ENCODE results near the gene OPCML. TPM values are rescaled to one million over a fixed set of nuclear protein-coding genes. Genes with fewer than 3 reads are reported as not detected.

The OPCML gene
- total RNA-seq, 2 donors from 2014 or later: 0.34 TPM; not detected in 1

DNA sequence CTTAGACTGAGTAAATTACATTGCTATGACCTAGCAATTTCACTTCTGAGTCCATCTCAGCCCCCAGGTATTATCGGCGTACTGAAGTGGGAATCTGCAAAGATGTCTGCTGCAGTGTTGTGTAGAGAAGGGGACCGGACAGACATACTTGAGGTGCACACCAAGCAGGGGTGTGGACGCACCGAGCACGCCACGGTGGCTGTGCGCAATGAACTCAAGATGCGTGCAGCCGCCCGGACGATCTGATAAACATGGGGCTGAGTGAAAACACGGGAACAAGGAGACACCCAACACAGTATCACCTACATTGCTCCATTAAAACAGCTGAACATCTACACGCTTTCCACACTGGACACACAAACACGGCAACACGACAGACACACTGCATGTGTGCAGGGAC, 454.3 kb downstream of the OPCML start:
- intact Hi-C loops (cut with DNase I): no loop called here
- Histone ChIP-seq H3K36me3 (no peaks in the 10 kb centered on the region), H3K27ac (no peak overlapping the region), H3K4me1 (replicated peaks) (no peaks in the 10 kb centered on the region), H3K27me3 (replicated peaks; ENCODE audit: insufficient read depth) (peaks cover 5% of the 10 kb centered on the region), H3K9me3 (no peaks in the 10 kb centered on the region), H3K4me3 (no peak overlapping the region)
- TF ChIP-seq POLR2A (IDR thresholded peaks at IDR 0.05): no peak
- DNase-seq (ENCODE audit: low spot score): no peak
- 82% methylated on average over 16 of the region's 16 CpGs for WGBS

DNA sequence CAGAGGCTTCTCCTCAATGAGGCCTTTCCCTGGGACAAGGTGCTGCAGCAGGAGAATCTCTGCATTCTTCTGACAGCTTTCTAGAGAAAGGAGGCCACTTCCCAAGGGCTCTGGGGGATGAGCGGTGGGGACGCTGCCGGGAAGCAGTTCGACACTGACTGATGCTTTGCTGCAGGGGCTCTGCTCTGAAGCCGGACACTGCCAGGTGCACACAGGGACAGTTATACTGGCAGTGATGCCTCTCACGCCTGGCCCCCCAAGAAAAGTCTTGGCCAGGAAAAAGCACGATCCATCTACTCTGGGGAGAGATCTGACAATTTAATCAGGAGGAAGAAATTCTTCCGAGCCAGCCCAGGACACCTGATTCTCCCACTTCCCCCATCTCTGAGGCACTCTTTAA, 456.9 kb downstream of the OPCML start:
- Histone ChIP-seq H3K36me3 (no peaks in the 10 kb centered on the region), H3K4me1 (replicated peaks) (no peaks in the 10 kb centered on the region), H3K9me3 (no peaks in the 10 kb centered on the region), H3K4me3 (no peak overlapping the region), H3K27me3 (replicated peaks; ENCODE audit: insufficient read depth) (peaks cover 12% of the 10 kb centered on the region), H3K27ac (no peak overlapping the region)
- 63% methylated on average over 8 of the region's 8 CpGs for WGBS
- DNase-seq (ENCODE audit: low spot score): no peak
- intact Hi-C loops (cut with DNase I): no loop called here
- TF ChIP-seq POLR2AphosphoS5 (IDR thresholded peaks at IDR 0.05): no peak
- TF ChIP-seq, protein P1, sequence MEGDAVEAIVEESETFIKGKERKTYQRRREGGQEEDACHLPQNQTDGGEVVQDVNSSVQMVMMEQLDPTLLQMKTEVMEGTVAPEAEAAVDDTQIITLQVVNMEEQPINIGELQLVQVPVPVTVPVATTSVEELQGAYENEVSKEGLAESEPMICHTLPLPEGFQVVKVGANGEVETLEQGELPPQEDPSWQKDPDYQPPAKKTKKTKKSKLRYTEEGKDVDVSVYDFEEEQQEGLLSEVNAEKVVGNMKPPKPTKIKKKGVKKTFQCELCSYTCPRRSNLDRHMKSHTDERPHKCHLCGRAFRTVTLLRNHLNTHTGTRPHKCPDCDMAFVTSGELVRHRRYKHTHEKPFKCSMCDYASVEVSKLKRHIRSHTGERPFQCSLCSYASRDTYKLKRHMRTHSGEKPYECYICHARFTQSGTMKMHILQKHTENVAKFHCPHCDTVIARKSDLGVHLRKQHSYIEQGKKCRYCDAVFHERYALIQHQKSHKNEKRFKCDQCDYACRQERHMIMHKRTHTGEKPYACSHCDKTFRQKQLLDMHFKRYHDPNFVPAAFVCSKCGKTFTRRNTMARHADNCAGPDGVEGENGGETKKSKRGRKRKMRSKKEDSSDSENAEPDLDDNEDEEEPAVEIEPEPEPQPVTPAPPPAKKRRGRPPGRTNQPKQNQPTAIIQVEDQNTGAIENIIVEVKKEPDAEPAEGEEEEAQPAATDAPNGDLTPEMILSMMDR (IDR thresholded peaks at IDR 0.05): no peak
- TF ChIP-seq POLR2A (IDR thresholded peaks at IDR 0.05): no peak

DNA sequence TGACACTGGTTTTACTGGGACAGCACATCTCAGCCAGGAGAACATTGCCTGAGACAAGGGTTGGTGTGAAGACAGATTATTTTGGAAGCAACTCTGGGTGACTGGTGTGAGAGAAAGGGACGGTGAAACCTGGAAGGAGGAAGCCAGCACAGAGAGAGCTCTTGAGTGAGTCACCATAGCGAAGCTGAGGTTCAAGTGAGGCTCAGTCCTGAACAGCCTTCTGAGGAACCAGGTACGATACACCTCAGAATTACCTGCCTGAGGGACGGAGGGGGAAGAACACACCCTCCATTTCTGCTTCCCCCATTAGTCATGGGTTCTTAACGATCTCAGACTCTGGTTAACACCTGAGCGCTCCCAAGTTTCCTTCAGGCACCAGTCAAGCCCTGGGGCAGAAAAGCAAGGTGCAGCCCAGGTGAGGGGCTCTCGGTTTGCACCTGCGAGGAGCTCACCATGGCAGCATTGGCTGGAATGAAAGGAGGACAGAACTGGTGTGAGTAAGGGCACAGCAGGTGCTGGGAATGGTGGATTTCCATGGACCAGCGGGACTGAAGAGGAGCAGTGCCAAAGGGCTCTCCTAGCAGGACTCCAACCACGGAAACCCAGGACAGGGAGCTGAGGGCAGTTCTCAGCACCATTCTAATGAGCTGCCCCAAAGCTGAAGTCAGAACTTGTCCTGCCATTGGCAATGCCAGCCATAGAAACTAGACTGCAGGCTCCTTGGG, 459.3 kb downstream of the OPCML start:
- intact Hi-C loops (cut with DNase I): no loop called here
- DNase-seq (ENCODE audit: low spot score): no peak
- no peaks in the 10 kb centered on the region for H3K9me3 ChIP-seq
- no peak overlapping the region for H3K27ac ChIP-seq
- 79% methylated on average over 10 of the region's 10 CpGs for WGBS
- H3K27me3 ChIP-seq (replicated peaks; ENCODE audit: insufficient read depth): peaks cover 9% of the 10 kb centered on the region
- TF ChIP-seq POLR2AphosphoS5 (IDR thresholded peaks at IDR 0.05): no peak
- no peak for TF ChIP-seq POLR2A (IDR thresholded peaks at IDR 0.05)
- TF ChIP-seq, protein P1 (IDR thresholded peaks at IDR 0.05): no peak
- H3K36me3 ChIP-seq: no peaks in the 10 kb centered on the region
- no peaks in the 10 kb centered on the region for H3K4me1 ChIP-seq (replicated peaks)
- no peak overlapping the region for H3K4me3 ChIP-seq

DNA sequence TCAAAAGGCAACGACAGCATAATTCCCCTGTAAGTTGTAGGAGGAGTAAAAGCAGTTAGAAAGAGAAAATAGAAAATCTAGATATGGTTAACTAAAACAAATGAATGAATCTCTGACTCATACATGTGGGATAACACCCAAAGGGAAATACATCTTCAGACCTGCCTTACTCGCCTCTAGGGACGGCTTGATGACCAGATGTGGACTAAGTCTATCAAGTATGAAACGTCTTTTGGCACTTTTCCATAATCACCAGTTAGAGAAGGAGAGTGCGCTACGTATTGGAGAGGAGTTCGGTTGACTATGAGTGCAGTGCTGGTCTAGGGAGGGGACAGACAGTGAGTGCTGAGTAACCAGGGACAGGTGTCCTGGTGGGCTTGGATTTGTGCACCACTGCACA, 459.9 kb downstream of the OPCML start:
- intact Hi-C loops (cut with DNase I): no loop called here
- H3K4me1 ChIP-seq (replicated peaks): no peaks in the 10 kb centered on the region

DNA sequence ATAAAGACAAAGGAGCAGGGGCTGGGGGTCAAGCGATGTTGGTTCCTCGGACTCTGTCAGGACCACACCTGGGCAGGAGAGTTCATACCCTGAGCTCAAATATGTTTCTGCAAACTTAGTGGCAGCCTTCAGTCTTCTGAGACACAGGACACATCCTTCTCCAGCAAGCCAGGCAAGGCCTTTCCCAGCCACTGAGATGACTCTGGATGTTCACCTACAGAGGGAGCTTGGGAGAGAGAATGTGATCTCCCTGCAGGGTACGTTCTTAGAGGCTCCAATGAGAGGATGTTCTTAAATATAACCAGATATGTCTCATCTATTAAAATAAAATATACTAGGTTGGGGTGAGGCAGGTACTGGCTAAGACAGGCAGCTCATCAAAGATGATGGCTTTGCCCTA, 461.5 kb downstream of the OPCML start:
- no peak for DNase-seq (ENCODE audit: low spot score)
- Histone ChIP-seq H3K27me3 (replicated peaks; ENCODE audit: insufficient read depth) (peaks cover 9% of the 10 kb centered on the region), H3K27ac (no peak overlapping the region), H3K36me3 (no peaks in the 10 kb centered on the region), H3K9me3 (no peaks in the 10 kb centered on the region), H3K4me3 (no peak overlapping the region), H3K4me1 (replicated peaks) (no peaks in the 10 kb centered on the region)
- 61% methylated on average over 3 of the region's 3 CpGs for WGBS
- intact Hi-C loops (cut with DNase I): no loop called here
- TF ChIP-seq POLR2A (IDR thresholded peaks at IDR 0.05): no peak
- TF ChIP-seq, protein P1 (IDR thresholded peaks at IDR 0.05): no peak
- TF ChIP-seq POLR2AphosphoS5 (IDR thresholded peaks at IDR 0.05): no peak

More for the DNA sequence above, 459.9 kb downstream of the OPCML start:
- Histone ChIP-seq H3K9me3 (no peaks in the 10 kb centered on the region), H3K4me3 (no peak overlapping the region), H3K27ac (no peak overlapping the region), H3K36me3 (no peaks in the 10 kb centered on the region), H3K27me3 (replicated peaks; ENCODE audit: insufficient read depth) (peaks cover 8% of the 10 kb centered on the region)
- DNase-seq (ENCODE audit: low spot score): no peak
- no peak for TF ChIP-seq POLR2AphosphoS5 (IDR thresholded peaks at IDR 0.05)
- 54% methylated on average over 7 of the region's 7 CpGs for whole genome bisulfite sequencing

Measured in prostate gland (tissue), 2 donors.